Smooth muscle cell (in vitro differentiated cells): Measurements from ENCODE around the gene YTHDF1. TPM values are rescaled to one million over a fixed set of nuclear protein-coding genes. Genes with fewer than 3 reads are reported as not detected.

Source experiments
- DNase-seq: peaks from one replicate; lab custom pipeline; 2025; ENCODE audit not compliant: unreplicated experiment; lab: John Stamatoyannopoulos, UW
- H2AFZ ChIP-seq: fragments of 200-600 bp; sonication (generic); 2 replicates; pipeline ENCODE4 v1.6.0; 2016; ENCODE audit warnings: antibody characterized with exemption, low read depth, mild to moderate bottlenecking
- H3F3A ChIP-seq: fragments of 200-600 bp; sonication (generic); 2 replicates; pipeline ENCODE4 v1.6.0; 2017; ENCODE audit warnings: antibody characterized with exemption, low read depth
- H3K27ac ChIP-seq: fragments of 200-600 bp; sonication (generic); 2 replicates; pipeline ENCODE4 v1.5.1; 2016; ENCODE audit warnings: low read depth, mild to moderate bottlenecking
- H3K27me3 ChIP-seq: fragments of 200-600 bp; sonication (generic); 2 replicates; pipeline ENCODE4 v1.6.1; 2016; ENCODE audit warnings: low read depth, mild to moderate bottlenecking
- H3K36me3 ChIP-seq: fragments of 200-600 bp; sonication (generic); 2 replicates; pipeline ENCODE4 v1.5.1; 2016; ENCODE audit warnings: low read depth
- H3K4me1 ChIP-seq: fragments of 200-600 bp; sonication (generic); 2 replicates; pipeline ENCODE4 v1.5.1; 2016; ENCODE audit warnings: low read depth
- H3K4me2 ChIP-seq: fragments of 200-600 bp; sonication (generic); 2 replicates; pipeline ENCODE4 v1.6.0; 2016; ENCODE audit warnings: mild to moderate bottlenecking
- H3K4me3 ChIP-seq: fragments of 200-600 bp; sonication (generic); 2 replicates; pipeline ENCODE4 v1.5.1; 2016; ENCODE audit warnings: mild to moderate bottlenecking
- H3K79me2 ChIP-seq: fragments of 200-600 bp; sonication (generic); 2 replicates; pipeline ENCODE4 v1.6.0; 2016; ENCODE audit warnings: low read depth, mild to moderate bottlenecking
- H3K9ac ChIP-seq: fragments of 200-600 bp; sonication (generic); 2 replicates; pipeline ENCODE4 v1.6.0; 2016; ENCODE audit warnings: low read depth
- H3K9me3 ChIP-seq: fragments of 200-600 bp; sonication (generic); replicated peaks from 2 replicates; pipeline ENCODE4 v1.5.1; 2016; ENCODE audit warnings: low read depth
- H4K20me1 ChIP-seq: fragments of 200-600 bp; sonication (generic); 2 replicates; pipeline ENCODE4 v1.6.0; 2016; ENCODE audit warnings: low read depth
- WGBS: methylation state at CpG from one replicate; pipeline ENCODE4 v1.1.7; 2016; ENCODE audit warnings: low lambda C conversion rate; 5-methylcytosine and 5-hydroxymethylcytosine counted together
- polyA plus RNA-seq: library from polyadenylated mRNA; unstranded; fragments of >200 nt; fragmentation: Nextera tagmentation; extraction: Ambion mirVana; gene quantifications from 2 replicates; pipeline ENCODE4 v1.2.1, GENCODE V29; 2016
- total RNA-seq: library from RNA; depleted of rRNA; stranded (reverse); fragments of >200 nt; gene quantifications from 2 replicates; pipeline ENCODE4 v1.2.3, GENCODE V29; 2014
- TF ChIP-seq, protein P1 (sequence below): fragments of 200-600 bp; sonication (generic); IDR thresholded peaks from 2 replicates; pipeline ENCODE4 v1.5.1; 2017; ENCODE audit warnings: borderline replicate concordance, mild to moderate bottlenecking, antibody characterized with exemption; ENCODE audit not compliant: insufficient read depth, poor library complexity, severe bottlenecking

Gene YTHDF1
- total and polyA plus RNA-seq, 2 experiments from 2014 or later = 28.2 to 35.8 TPM

DNA sequence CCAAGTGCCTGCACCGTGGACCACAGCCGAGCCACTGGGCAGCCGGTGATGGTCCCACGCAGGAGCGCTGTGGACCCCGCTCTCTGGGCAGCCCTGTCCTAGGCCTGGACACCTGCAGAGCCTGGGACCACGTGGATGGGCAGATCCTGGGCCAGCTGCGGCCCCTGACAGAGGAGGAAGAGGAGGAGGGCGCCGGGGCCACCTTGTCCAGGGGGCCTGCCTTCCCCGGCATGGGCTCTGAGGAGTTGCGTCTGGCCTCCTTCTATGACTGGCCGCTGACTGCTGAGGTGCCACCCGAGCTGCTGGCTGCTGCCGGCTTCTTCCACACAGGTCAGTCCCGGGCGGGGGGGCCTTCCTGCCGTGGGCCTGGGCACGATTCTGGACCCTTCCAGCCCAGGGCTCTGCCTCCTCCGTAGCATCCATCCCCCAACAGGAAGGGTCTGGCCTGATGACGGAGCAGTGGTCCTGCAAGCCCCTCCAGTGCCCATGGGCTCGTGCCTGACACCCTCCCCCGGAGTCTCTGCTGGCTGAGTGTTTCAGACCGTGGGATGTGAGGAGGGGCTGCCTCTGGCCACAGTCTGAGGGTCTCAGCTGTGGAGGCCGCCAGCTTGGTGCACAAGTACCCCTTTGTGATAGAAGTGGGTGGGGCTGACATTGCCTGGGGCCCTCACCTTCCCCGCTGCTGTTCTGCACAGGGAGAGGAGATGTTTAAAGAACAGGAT, 20.3 kb upstream of the YTHDF1 start:
- Histone ChIP-seq H3K27me3 (no peaks in the 10 kb centered on the region), H2AFZ (no peak overlapping the region), H3K27ac (no peak overlapping the region), H3K4me1 (peaks cover 33% of the 10 kb centered on the region), H4K20me1 (no peaks in the 10 kb centered on the region), H3K4me2 (peak overlapping the region; percentile 59), H3K9ac (no peak overlapping the region), H3K36me3 (no peaks in the 10 kb centered on the region), H3K79me2 (no peaks in the 10 kb centered on the region), H3K9me3 (no peaks in the 10 kb centered on the region), H3K4me3 (no peak overlapping the region), H3F3A (peaks cover 15% of the 10 kb centered on the region)
- DNase-seq = no peak
- TF ChIP-seq, protein P1, sequence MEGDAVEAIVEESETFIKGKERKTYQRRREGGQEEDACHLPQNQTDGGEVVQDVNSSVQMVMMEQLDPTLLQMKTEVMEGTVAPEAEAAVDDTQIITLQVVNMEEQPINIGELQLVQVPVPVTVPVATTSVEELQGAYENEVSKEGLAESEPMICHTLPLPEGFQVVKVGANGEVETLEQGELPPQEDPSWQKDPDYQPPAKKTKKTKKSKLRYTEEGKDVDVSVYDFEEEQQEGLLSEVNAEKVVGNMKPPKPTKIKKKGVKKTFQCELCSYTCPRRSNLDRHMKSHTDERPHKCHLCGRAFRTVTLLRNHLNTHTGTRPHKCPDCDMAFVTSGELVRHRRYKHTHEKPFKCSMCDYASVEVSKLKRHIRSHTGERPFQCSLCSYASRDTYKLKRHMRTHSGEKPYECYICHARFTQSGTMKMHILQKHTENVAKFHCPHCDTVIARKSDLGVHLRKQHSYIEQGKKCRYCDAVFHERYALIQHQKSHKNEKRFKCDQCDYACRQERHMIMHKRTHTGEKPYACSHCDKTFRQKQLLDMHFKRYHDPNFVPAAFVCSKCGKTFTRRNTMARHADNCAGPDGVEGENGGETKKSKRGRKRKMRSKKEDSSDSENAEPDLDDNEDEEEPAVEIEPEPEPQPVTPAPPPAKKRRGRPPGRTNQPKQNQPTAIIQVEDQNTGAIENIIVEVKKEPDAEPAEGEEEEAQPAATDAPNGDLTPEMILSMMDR = no peak
- 79% methylated on average over 26 of the region's 26 CpGs for WGBS

DNA sequence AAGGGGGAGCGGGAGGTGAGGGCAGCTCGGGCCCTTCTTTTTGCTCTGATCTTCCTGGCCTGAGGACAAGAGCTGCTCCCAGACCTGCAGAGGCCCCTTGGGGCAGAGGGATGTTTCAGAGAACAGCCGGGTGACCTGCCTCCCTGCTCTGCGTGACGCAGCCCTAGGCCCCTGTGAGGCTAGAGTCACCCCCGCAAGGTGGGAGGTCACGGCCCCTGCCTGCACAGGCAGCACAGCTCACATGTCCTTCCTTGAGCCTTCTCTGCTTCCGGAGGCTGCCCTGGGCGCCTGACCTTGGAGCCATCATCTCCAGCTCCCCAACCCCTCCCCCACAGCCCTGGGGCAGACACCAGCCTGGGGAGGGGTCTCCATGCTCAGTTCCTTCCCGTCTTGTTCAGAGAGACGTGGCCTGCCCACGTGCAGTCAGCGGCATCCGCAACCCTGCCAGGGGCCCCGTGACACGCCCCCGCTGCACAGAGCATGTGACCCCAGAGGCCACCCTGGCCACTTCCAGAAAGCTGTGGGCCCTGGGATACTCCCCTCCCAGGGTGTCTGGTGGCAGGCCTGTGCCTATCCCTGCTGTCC, 19.6 kb upstream of the YTHDF1 start, which contains the start of gene BIRC7:
Gene BIRC7, plus strand, starts transcription at position 507 of the 585 bp plus-strand sequence. CDS start 192 bp downstream, outside the sequence.
- Histone ChIP-seq H3K4me2 (peak within 1 kb of the TSS; percentile 59), H3K9ac (no peak within 1 kb of the TSS), H3K4me1 (peaks cover 38% of the 10 kb centered on the region), H3K79me2 (no peaks in the 10 kb centered on the region), H2AFZ (no peak within 1 kb of the TSS), H3F3A (peaks cover 16% of the 10 kb centered on the region), H3K9me3 (no peaks in the 10 kb centered on the region), H3K27ac (no peak within 1 kb of the TSS), H3K36me3 (no peaks in the 10 kb centered on the region), H4K20me1 (no peaks in the 10 kb centered on the region), H3K4me3 (no peak within 1 kb of the TSS), H3K27me3 (no peaks in the 10 kb centered on the region)
- 45% methylated on average over 11 of the region's 17 CpGs for WGBS
- DNase-seq = no peak
- TF ChIP-seq, protein P1 = no peak

DNA sequence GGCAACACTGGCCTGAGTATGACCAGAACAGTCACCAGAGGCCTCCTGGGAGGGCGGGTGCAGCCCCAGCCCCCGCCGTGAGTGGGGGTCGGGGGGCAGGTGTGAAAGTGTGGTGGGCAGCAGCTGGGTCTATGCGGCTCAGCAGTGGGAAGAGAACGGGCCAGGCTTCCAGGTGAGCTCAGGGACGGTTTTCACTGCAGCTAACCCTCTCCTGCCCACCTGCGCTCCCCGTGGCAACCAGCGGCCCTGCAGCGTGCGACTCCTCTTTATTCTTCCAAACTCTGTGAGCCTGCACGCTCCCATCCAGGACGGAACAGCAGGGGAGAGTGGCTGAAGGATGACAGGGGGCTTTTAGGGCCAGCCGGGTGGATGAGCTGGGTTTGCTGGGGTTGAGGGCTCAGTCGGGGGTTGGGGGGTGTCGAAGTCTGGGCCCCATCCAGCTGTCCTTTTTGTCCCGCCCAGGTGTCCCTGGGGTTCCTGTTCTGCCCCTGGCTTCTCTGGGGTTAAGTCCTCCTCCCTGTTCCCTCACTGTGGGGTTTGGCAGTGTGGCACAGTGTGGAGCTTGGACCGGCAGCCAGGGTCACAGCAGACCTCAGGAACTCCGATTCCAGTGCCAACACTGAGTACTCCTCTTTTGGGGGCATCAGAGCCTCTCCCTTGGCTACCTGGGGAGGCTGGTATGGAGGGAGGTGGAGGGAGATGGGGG, 18.9 kb upstream of the YTHDF1 start:
- Histone ChIP-seq H3K4me3 (no peak overlapping the region), H3K9ac (no peak overlapping the region), H3K4me2 (peak overlapping the region; percentile 29), H3K27me3 (no peaks in the 10 kb centered on the region), H3K36me3 (no peaks in the 10 kb centered on the region), H4K20me1 (no peaks in the 10 kb centered on the region), H3K4me1 (peaks cover 43% of the 10 kb centered on the region), H2AFZ (no peak overlapping the region), H3F3A (peaks cover 16% of the 10 kb centered on the region), H3K9me3 (no peaks in the 10 kb centered on the region), H3K79me2 (no peaks in the 10 kb centered on the region), H3K27ac (no peak overlapping the region)
- TF ChIP-seq, protein P1 = peak; percentile 38
- WGBS = 41% methylated on average over 20 of the region's 20 CpGs
- no peak for DNase-seq
